CD4-positive, alpha-beta T cell (primary cell): ENCODE measurements around the gene CDH20. TPM values are rescaled to one million over a fixed set of nuclear protein-coding genes. Genes with fewer than 3 reads are reported as not detected.
"Not testable (repeated sequence)": the region's sequence is repeated elsewhere in the genome, so short reads cannot be mapped to it uniquely, and the experiment has no call there.

ENCODE experiments used
- ATAC-seq: fragments of 200-7000 bp; cut with Tn5 transposase; one replicate; pipeline ENCODE4 v1.10.0; 2022; ENCODE audit warnings: mild to moderate bottlenecking; ENCODE audit not compliant: poor library complexity
- CTCF ChIA-PET: fragments of 350-600 bp; sonication (Branson Sonifier 250); formaldehyde crosslinking; loops from one replicate; lab custom pipeline; 2021; ENCODE audit warnings: antibody characterized with exemption, inconsistent platforms; lab: Charles Lee
- POLR2A ChIA-PET: fragments of 350-600 bp; sonication (Branson Sonifier 250); formaldehyde crosslinking; loops from one replicate; lab custom pipeline; 2021; ENCODE audit warnings: antibody characterized with exemption, inconsistent platforms; lab: Charles Lee
- DNase-seq, 14 experiments: peaks; one replicate each; pipeline ENCODE4 v3.0.0-alpha.2; 2013 to 2020; ENCODE audit warnings: mixed read lengths in 2 of 14
- H3K27ac ChIP-seq, 2 donors: one replicate each; pipeline versions ENCODE4 v1.5.1 to v1.7.0; 2013; ENCODE audit warnings: low read length in 2 of 2, low read depth in 1 of 2, mild to moderate bottlenecking in 1 of 2
- H3K27me3 ChIP-seq, 2 experiments: 1 replicate in 1 of 2; 2 replicates in 1 of 2; pipeline versions ENCODE4 v1.6.1 to v1.7.0; 2013; ENCODE audit warnings: low read length in 2 of 2, control low read depth in 1 of 2, mild to moderate bottlenecking in 1 of 2, moderate library complexity in 1 of 2; ENCODE audit not compliant: insufficient read depth in 2 of 2, control insufficient read depth in 1 of 2
- H3K36me3 ChIP-seq: one replicate; pipeline ENCODE4 v1.6.1; 2013; ENCODE audit warnings: low read length, control low read depth; ENCODE audit not compliant: insufficient read depth
- H3K4me1 ChIP-seq: one replicate; pipeline ENCODE4 v1.6.1; 2013; ENCODE audit warnings: low read length, control low read depth; ENCODE audit not compliant: insufficient read depth
- H3K4me3 ChIP-seq: one replicate; pipeline ENCODE4 v1.5.1; 2013; ENCODE audit warnings: mild to moderate bottlenecking, low read length, moderate library complexity
- H3K9me3 ChIP-seq, 2 experiments: 1 replicate in 1 of 2; 2 replicates in 1 of 2; pipeline versions ENCODE4 v1.6.1 to v1.7.0; 2013; ENCODE audit warnings: low read length in 2 of 2, mild to moderate bottlenecking in 2 of 2, control low read depth in 1 of 2, moderate library complexity in 1 of 2; ENCODE audit not compliant: control insufficient read depth in 1 of 2, insufficient read depth in 1 of 2
- H3K27ac Mint-ChIP-seq: one replicate; pipeline ENCODE4 v1.8.0; 2020; ENCODE audit warnings: mixed read lengths
- H3K27me3 Mint-ChIP-seq: one replicate; pipeline ENCODE4 v1.8.0; 2021; ENCODE audit warnings: mixed read lengths
- H3K36me3 Mint-ChIP-seq: one replicate; pipeline ENCODE4 v1.8.0; 2021; ENCODE audit warnings: low read depth, mixed read lengths
- H3K4me1 Mint-ChIP-seq: one replicate; pipeline ENCODE4 v1.8.0; 2021; ENCODE audit warnings: low read depth, mixed read lengths
- H3K4me3 Mint-ChIP-seq: one replicate; pipeline ENCODE4 v1.8.0; 2020; ENCODE audit warnings: mild to moderate bottlenecking, mixed read lengths
- H3K9me3 Mint-ChIP-seq: one replicate; pipeline ENCODE4 v1.8.0; 2020; ENCODE audit warnings: mixed read lengths
- CTCF ChIP-seq: fragments of 200-600 bp; IDR thresholded peaks from one replicate; pipeline ENCODE4 v1.8.0; 2022; ENCODE audit warnings: antibody characterized with exemption, mild to moderate bottlenecking
- intact Hi-C, 2 experiments: fragments of 100-400 bp; cut with DNase I in 1 of 2; cut with micrococcal nuclease in 1 of 2; formaldehyde crosslinking; loops; one replicate each; pipeline versions ENCODE4 v1.15.1 to v1.9.0; 2023 to 2025; cut with DNase I, micrococcal nuclease
- total RNA-seq, 174 experiments: library from RNA in 2 of 174; stranded (reverse) in 2 of 174; gene quantifications; one replicate each; pipeline ENCODE4 v1.2.3 and lab custom pipeline; 2021 to 2026

The CDH20 gene
- total RNA-seq, 2 experiments from 2014 or later: 0.16 to 0.39 TPM

- Histone ChIP-seq H3K4me3 (no peak overlapping the region), H3K4me1 (no peaks in the 10 kb centered on the region), H3K9me3 (peaks cover 0 to 4% of the 10 kb centered on the region in 2 experiments), H3K27ac (no peak overlapping the region), H3K27me3 (peaks cover 0 to 7% of the 10 kb centered on the region in 2 experiments), H3K36me3 (no peaks in the 10 kb centered on the region)
- Mint-ChIP-seq H3K36me3 (no peaks in the 10 kb centered on the region), H3K27ac (no peak overlapping the region), H3K27me3 (peaks cover 12% of the 10 kb centered on the region), H3K4me1 (peaks cover 11% of the 10 kb centered on the region), H3K4me3 (no peak overlapping the region), H3K9me3 (no peaks in the 10 kb centered on the region)
- ChIA-PET CTCF (no interaction called here), POLR2A (no interaction called here)
- DNase-seq: no peak
- no peak for ATAC-seq
- TF ChIP-seq CTCF: no peak
- intact Hi-C loops: no loop called here
Measured at GRCh38 chr18:61364953-61365352, 31.7 kb downstream of the CDH20 start.

GRCh38 chr18:61368001-61368400 lies 34.8 kb downstream of the CDH20 start:
- H3K27ac ChIP-seq: no peak overlapping the region
- peaks cover 12% of the 10 kb centered on the region for H3K27me3 Mint-ChIP-seq
- H3K4me3 ChIP-seq: no peak overlapping the region
- ATAC-seq: no peak
- DNase-seq: no peak
- H3K4me1 Mint-ChIP-seq: no peaks in the 10 kb centered on the region
- H3K9me3 Mint-ChIP-seq: no peaks in the 10 kb centered on the region
- H3K4me1 ChIP-seq: no peaks in the 10 kb centered on the region
- H3K36me3 ChIP-seq: no peaks in the 10 kb centered on the region
- CTCF ChIA-PET: no interaction called here
- no peak overlapping the region for H3K27ac Mint-ChIP-seq
- TF ChIP-seq CTCF: no peak
- no peak overlapping the region for H3K4me3 Mint-ChIP-seq
- no peaks in the 10 kb centered on the region for H3K36me3 Mint-ChIP-seq
- H3K9me3 ChIP-seq: peaks cover 0 to 4% of the 10 kb centered on the region in 2 experiments
- intact Hi-C loops: no loop called here
- POLR2A ChIA-PET: no interaction called here
- H3K27me3 ChIP-seq: peaks cover 0 to 7% of the 10 kb centered on the region in 2 experiments

- POLR2A ChIA-PET, H3K4me3 Mint-ChIP-seq, intact Hi-C loops, H3K36me3 ChIP-seq, H3K27me3 Mint-ChIP-seq, H3K36me3 Mint-ChIP-seq, H3K27ac ChIP-seq, H3K27ac Mint-ChIP-seq, H3K4me3 ChIP-seq, ATAC-seq, H3K4me1 Mint-ChIP-seq, DNase-seq, H3K9me3 ChIP-seq, H3K9me3 Mint-ChIP-seq, H3K4me1 ChIP-seq, H3K27me3 ChIP-seq, CTCF ChIA-PET: not testable (repeated sequence)
Measured at GRCh38 chr18:61369671-61370070, 36.4 kb downstream of the CDH20 start.

- Mint-ChIP-seq H3K36me3 (no peaks in the 10 kb centered on the region), H3K27me3 (peaks cover 6% of the 10 kb centered on the region), H3K4me3 (no peak overlapping the region), H3K9me3 (no peaks in the 10 kb centered on the region), H3K4me1 (no peaks in the 10 kb centered on the region), H3K27ac (no peak overlapping the region)
- intact Hi-C loops: no loop called here
- ChIA-PET POLR2A (no interaction called here), CTCF (no interaction called here)
- Histone ChIP-seq H3K4me1 (no peaks in the 10 kb centered on the region), H3K27me3 (peaks cover 0 to 1% of the 10 kb centered on the region in 2 experiments), H3K36me3 (no peaks in the 10 kb centered on the region), H3K9me3 (no peaks in the 10 kb centered on the region), H3K27ac (no peak overlapping the region), H3K4me3 (no peak overlapping the region)
- no peak for TF ChIP-seq CTCF
- ATAC-seq: no peak
- no peak for DNase-seq
Measured at GRCh38 chr18:61371111-61371510, 37.9 kb downstream of the CDH20 start.
